ENCODE data around the gene FKBP1A.

DNA sequence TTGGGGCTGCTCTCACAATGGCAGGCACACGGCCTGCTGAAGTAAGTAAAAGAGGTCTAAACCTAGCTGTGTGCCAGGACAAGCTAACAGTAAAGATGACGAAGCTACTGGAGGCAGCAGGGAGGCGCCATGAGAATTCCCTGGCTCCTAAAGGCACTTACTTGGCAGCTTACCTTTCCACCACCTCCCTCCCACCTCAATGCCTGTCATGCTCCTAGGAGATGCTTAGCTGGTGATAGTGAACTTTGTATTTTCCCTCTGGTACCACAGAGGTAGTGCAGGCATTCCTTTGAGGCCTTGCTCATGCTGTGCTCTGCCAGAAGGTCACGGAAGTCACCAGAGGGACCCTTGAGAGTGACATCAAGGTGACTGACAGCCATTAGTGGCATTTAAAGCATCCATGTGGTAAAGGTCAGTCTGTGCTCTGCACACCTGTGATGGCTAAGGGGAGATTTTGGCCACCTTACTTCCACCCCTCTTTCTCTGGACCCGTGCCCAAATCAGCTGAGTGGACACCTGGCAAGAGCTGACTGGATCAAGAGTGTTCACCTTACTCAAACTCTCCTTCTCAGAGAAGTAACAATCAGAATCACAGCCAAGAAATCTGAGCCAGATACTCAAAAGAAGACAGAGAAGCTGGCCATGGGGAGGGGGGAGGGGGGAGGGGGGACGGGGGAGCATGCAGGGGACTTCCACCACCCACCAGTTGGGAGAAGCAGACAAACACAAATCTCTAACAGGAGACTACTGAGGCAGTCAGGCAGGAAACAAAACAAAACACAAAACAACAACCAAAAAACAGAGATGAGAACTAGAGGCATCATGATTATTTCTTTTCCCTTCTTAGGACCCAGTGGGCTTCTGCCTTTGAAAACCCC lies 2.9 kb downstream of the FKBP1A start:
- TF ChIP-seq, protein P1, sequence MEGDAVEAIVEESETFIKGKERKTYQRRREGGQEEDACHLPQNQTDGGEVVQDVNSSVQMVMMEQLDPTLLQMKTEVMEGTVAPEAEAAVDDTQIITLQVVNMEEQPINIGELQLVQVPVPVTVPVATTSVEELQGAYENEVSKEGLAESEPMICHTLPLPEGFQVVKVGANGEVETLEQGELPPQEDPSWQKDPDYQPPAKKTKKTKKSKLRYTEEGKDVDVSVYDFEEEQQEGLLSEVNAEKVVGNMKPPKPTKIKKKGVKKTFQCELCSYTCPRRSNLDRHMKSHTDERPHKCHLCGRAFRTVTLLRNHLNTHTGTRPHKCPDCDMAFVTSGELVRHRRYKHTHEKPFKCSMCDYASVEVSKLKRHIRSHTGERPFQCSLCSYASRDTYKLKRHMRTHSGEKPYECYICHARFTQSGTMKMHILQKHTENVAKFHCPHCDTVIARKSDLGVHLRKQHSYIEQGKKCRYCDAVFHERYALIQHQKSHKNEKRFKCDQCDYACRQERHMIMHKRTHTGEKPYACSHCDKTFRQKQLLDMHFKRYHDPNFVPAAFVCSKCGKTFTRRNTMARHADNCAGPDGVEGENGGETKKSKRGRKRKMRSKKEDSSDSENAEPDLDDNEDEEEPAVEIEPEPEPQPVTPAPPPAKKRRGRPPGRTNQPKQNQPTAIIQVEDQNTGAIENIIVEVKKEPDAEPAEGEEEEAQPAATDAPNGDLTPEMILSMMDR (IDR thresholded peaks at IDR 0.05; ENCODE audit: poor library complexity): no peak
- TF ChIP-seq EZH2 (IDR thresholded peaks at IDR 0.05; ENCODE audit: borderline replicate concordance): no peak

Data from hepatocyte (in vitro differentiated cells).